ENCODE results near the gene DSTYK. TPM values are rescaled to one million over a fixed set of nuclear protein-coding genes. Genes with fewer than 3 reads are reported as not detected.

Gene DSTYK
- polyA plus RNA-seq, 1 donor from 2014 or later, result 12.1 TPM

DNA sequence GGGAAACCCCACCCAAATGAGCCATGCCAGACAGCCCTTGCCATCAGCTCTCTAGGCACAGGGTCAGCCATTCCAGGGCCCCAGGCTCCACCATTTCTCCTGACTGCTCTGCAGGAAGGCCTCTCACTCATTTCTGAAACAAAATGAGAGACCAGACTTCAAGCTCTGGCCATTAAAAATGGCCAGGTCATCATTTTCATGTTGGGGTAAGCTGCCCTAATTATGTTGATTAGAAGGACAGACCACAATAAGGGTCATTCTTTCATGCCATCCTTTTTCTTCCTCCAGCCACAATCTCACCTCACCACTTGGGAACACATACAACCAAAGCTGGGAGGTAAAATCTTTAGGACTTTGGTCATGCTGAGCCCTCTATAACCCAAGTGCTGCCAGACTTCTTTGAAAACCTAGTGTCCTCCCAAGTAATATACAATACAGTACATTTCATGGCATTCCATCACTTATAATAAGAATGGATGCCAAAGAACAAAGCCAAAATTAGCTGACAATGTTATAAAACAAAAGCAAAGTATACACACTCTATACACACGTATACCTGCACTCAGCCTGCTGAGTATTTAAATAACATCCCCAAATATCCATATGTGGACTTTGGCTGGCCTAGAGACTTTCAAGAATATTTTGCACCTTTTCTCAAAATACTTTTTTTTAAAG is 67.3 kb downstream of the DSTYK start:
- H3K27ac ChIP-seq (ENCODE audit: low read length), result no peak overlapping the region
- TF ChIP-seq EP300 (conservative IDR thresholded peaks at IDR 0.05; ENCODE audit: poor library complexity, severe bottlenecking), result no peak
- no peak for TF ChIP-seq POLR2AphosphoS5 (IDR thresholded peaks at IDR 0.05)
- TF ChIP-seq CTCF (IDR thresholded peaks at IDR 0.05; ENCODE audit: poor library complexity, severe bottlenecking), result no peak
- TF ChIP-seq EZH2 (IDR thresholded peaks at IDR 0.05; ENCODE audit: borderline replicate concordance, insufficient read depth, low read length, poor library complexity, severe bottlenecking), result no peak
- TF ChIP-seq MXI1 (conservative IDR thresholded peaks at IDR 0.05; ENCODE audit: poor library complexity, severe bottlenecking), result no peak
- no peak for TF ChIP-seq SMC3 (conservative IDR thresholded peaks at IDR 0.05; ENCODE audit: poor library complexity)
- TF ChIP-seq TAF1 (IDR thresholded peaks at IDR 0.05; ENCODE audit: low read depth), result no peak
- TF ChIP-seq REST (IDR thresholded peaks at IDR 0.05; ENCODE audit: borderline replicate concordance), result no peak
- no peak for TF ChIP-seq RAD21 (conservative IDR thresholded peaks at IDR 0.05)
- H4K20me1 ChIP-seq (ENCODE audit: insufficient read depth), result no peaks in the 10 kb centered on the region
- peaks cover 4% of the 10 kb centered on the region for H3K36me3 ChIP-seq (ENCODE audit: insufficient read depth, low read length)
- H2AFZ ChIP-seq (ENCODE audit: low read depth, low read length), result no peak overlapping the region
- no peaks in the 10 kb centered on the region for H3K9me2 ChIP-seq (ENCODE audit: insufficient read depth, low read length)
- no peaks in the 10 kb centered on the region for H3K27me3 ChIP-seq (ENCODE audit: insufficient read depth, low read depth, low read length)
- no peaks in the 10 kb centered on the region for H3F3A ChIP-seq (ENCODE audit: insufficient read depth, low read length, poor library complexity, severe bottlenecking)
- no peak overlapping the region for H3K9ac ChIP-seq (ENCODE audit: low read length)
- H3K9me3 ChIP-seq (ENCODE audit: low read length), result no peaks in the 10 kb centered on the region
- no peak overlapping the region for H3K4me2 ChIP-seq (ENCODE audit: low read length)
- no peak overlapping the region for H3K4me3 ChIP-seq (ENCODE audit: low read length)
- H3K79me2 ChIP-seq (replicated peaks; ENCODE audit: insufficient read depth, low read length), result no peaks in the 10 kb centered on the region

GRCh38 chr1:205142102-205142469 is 69.4 kb downstream of the DSTYK start:
- no peak overlapping the region for H3K27ac ChIP-seq (ENCODE audit: low read length)
- H3K4me2 ChIP-seq (ENCODE audit: low read length), result no peak overlapping the region
- H3K9me2 ChIP-seq (ENCODE audit: insufficient read depth, low read length), result no peaks in the 10 kb centered on the region
- H3K79me2 ChIP-seq (replicated peaks; ENCODE audit: insufficient read depth, low read length), result no peaks in the 10 kb centered on the region
- no peaks in the 10 kb centered on the region for H3F3A ChIP-seq (ENCODE audit: insufficient read depth, low read length, poor library complexity, severe bottlenecking)
- H4K20me1 ChIP-seq (ENCODE audit: insufficient read depth), result no peaks in the 10 kb centered on the region
- peaks cover 3% of the 10 kb centered on the region for H3K36me3 ChIP-seq (ENCODE audit: insufficient read depth, low read length)
- no peak overlapping the region for H3K4me3 ChIP-seq (ENCODE audit: low read length)
- no peaks in the 10 kb centered on the region for H3K27me3 ChIP-seq (ENCODE audit: insufficient read depth, low read depth, low read length)
- H2AFZ ChIP-seq (ENCODE audit: low read depth, low read length), result no peak overlapping the region
- no peak overlapping the region for H3K9ac ChIP-seq (ENCODE audit: low read length)
- no peaks in the 10 kb centered on the region for H3K9me3 ChIP-seq (ENCODE audit: low read length)
- no peak for TF ChIP-seq EP300 (conservative IDR thresholded peaks at IDR 0.05; ENCODE audit: poor library complexity, severe bottlenecking)
- TF ChIP-seq POLR2AphosphoS5 (IDR thresholded peaks at IDR 0.05), result no peak
- no peak for TF ChIP-seq CTCF (IDR thresholded peaks at IDR 0.05; ENCODE audit: poor library complexity, severe bottlenecking)
- TF ChIP-seq EZH2 (IDR thresholded peaks at IDR 0.05; ENCODE audit: borderline replicate concordance, insufficient read depth, low read length, poor library complexity, severe bottlenecking), result no peak
- no peak for TF ChIP-seq TAF1 (IDR thresholded peaks at IDR 0.05; ENCODE audit: low read depth)
- TF ChIP-seq REST (IDR thresholded peaks at IDR 0.05; ENCODE audit: borderline replicate concordance), result no peak
- no peak for TF ChIP-seq RAD21 (conservative IDR thresholded peaks at IDR 0.05)
- TF ChIP-seq SMC3 (conservative IDR thresholded peaks at IDR 0.05; ENCODE audit: poor library complexity), result no peak
- no peak for TF ChIP-seq MXI1 (conservative IDR thresholded peaks at IDR 0.05; ENCODE audit: poor library complexity, severe bottlenecking)

All from neural cell (in vitro differentiated cells).